Measurements from ENCODE around the gene GUCY2D.

DNA sequence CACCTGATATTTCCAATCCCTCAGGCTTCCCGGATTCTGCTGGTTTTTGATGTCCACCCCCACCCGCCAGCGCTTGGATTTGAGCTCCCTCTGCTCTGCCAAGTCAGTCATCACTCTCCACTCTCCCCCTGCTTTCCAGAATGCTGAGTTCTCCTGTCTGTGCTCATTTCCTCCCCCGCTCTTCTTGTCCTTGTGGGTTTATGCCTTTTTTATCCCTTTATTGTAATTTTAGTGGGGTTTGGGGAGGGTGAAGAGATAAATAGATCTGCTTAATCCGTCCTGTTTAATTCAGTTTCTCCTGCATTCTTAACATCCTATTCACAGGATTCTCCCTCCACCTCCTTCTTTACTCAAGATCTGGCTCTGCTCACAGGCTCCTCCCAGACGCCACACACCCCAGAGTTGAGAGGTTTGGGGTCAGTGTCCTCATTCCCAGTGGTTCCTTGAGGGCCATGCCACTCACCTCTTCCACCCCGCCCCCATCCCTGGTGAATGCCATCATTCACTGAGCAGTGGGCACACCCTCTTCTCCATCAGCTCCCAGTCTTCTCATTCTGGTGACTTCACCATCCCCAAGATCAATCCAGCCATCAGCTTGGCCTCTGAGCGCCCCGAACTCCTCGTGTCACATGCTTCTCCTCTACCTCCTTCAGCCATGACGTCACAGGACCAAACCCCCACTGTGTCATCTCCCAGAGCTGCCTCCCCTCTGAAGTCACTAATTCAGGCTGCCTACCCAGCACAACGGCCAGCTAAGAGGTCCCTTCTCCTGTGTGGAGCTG, 15.1 kb upstream of the GUCY2D start:
- TF ChIP-seq, protein P1, sequence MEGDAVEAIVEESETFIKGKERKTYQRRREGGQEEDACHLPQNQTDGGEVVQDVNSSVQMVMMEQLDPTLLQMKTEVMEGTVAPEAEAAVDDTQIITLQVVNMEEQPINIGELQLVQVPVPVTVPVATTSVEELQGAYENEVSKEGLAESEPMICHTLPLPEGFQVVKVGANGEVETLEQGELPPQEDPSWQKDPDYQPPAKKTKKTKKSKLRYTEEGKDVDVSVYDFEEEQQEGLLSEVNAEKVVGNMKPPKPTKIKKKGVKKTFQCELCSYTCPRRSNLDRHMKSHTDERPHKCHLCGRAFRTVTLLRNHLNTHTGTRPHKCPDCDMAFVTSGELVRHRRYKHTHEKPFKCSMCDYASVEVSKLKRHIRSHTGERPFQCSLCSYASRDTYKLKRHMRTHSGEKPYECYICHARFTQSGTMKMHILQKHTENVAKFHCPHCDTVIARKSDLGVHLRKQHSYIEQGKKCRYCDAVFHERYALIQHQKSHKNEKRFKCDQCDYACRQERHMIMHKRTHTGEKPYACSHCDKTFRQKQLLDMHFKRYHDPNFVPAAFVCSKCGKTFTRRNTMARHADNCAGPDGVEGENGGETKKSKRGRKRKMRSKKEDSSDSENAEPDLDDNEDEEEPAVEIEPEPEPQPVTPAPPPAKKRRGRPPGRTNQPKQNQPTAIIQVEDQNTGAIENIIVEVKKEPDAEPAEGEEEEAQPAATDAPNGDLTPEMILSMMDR (conservative IDR thresholded peaks at IDR 0.05; ENCODE audit: low read length), result no peak
- TF ChIP-seq EZH2phosphoT487 (IDR thresholded peaks at IDR 0.05; ENCODE audit: borderline replicate concordance), result no peak

Data from Loucy (cell line).